IMR-90 (cell line): ENCODE results near the gene AXIN1. TPM values are rescaled to one million over a fixed set of nuclear protein-coding genes. Genes with fewer than 3 reads are reported as not detected.

Experiments
- ATAC-seq: fragments of 200-7000 bp; cut with Tn5 transposase; 2 replicates; pipeline ENCODE4 v1.9.1; 2020; ENCODE audit warnings: low read depth, mild to moderate bottlenecking, moderate library complexity
- BruUV-seq: library from RNA; stranded (reverse); fragments of 400-500 nt; replicated peaks from 2 replicates; lab custom pipeline; 2021; lab: Mats Ljungman, UMichigan
- CTCF ChIA-PET: fragments of 300-600 bp; formaldehyde crosslinking; extraction: SDS; loops from one replicate; lab custom pipeline; 2021; ENCODE audit warnings: antibody characterized with exemption; lab: Yijun Ruan, JAX
- POLR2A ChIA-PET: fragments of 300-600 bp; sonication (Branson Sonifier 250); formaldehyde crosslinking; loops from one replicate; lab custom pipeline; 2022; ENCODE audit warnings: antibody characterized with exemption; ENCODE audit not compliant: unreplicated experiment; lab: Charles Lee
- DNase-seq: peaks from one replicate; pipeline ENCODE4 v3.0.0; 2013
- H2AFZ ChIP-seq: replicated peaks from 2 replicates; pipeline ENCODE3; 2013; ENCODE audit warnings: low read length, mild to moderate bottlenecking; ENCODE audit not compliant: poor library complexity
- H2AK5ac ChIP-seq: 2 replicates; pipeline ENCODE4 v1.6.1; 2013; ENCODE audit warnings: low read depth, low read length, inconsistent platforms
- H2AK9ac ChIP-seq: replicated peaks from 2 replicates; pipeline ENCODE3; 2013; ENCODE audit warnings: mild to moderate bottlenecking, low read depth, low read length, moderate library complexity; ENCODE audit not compliant: poor library complexity
- H2BK120ac ChIP-seq: 2 replicates; pipeline ENCODE4 v1.6.1; 2013; ENCODE audit warnings: low read depth, low read length, inconsistent platforms
- H2BK15ac ChIP-seq: 3 replicates; pipeline ENCODE4 v1.6.1; 2013; ENCODE audit warnings: low read depth, low read length, inconsistent platforms
- H2BK20ac ChIP-seq: 2 replicates; pipeline ENCODE4 v1.6.1; 2013; ENCODE audit warnings: low read depth, mild to moderate bottlenecking, inconsistent platforms, low read length, moderate library complexity
- H2BK5ac ChIP-seq: 2 replicates; pipeline ENCODE4 v1.6.1; 2013; ENCODE audit warnings: mild to moderate bottlenecking, low read depth, low read length, inconsistent platforms; ENCODE audit not compliant: poor library complexity, severe bottlenecking
- H3K14ac ChIP-seq: replicated peaks from 2 replicates; pipeline ENCODE4 v1.6.1; 2013; ENCODE audit warnings: low read depth, low read length, inconsistent platforms
- H3K18ac ChIP-seq: 2 replicates; pipeline ENCODE4 v1.6.1; 2013; ENCODE audit warnings: low read depth, low read length, control low read depth
- H3K23ac ChIP-seq: 2 replicates; pipeline ENCODE4 v1.6.1; 2013; ENCODE audit warnings: low read depth, low read length, inconsistent platforms
- H3K27ac ChIP-seq: 2 replicates; pipeline ENCODE4 v1.5.1; 2013; ENCODE audit warnings: mild to moderate bottlenecking, control low read depth, low read length; ENCODE audit not compliant: insufficient read depth
- H3K27me3 ChIP-seq: 2 replicates; pipeline ENCODE4 v1.6.1; 2013; ENCODE audit warnings: low read length; ENCODE audit not compliant: control insufficient read depth, insufficient read depth
- H3K36me3 ChIP-seq: 2 replicates; pipeline ENCODE4 v1.6.1; 2013; ENCODE audit warnings: low read length, mixed read lengths; ENCODE audit not compliant: control insufficient read depth, insufficient read depth
- H3K4ac ChIP-seq: 2 replicates; pipeline ENCODE4 v1.6.1; 2013; ENCODE audit warnings: low read depth, low read length, inconsistent platforms
- H3K4me1 ChIP-seq: 2 replicates; pipeline ENCODE4 v1.6.1; 2013; ENCODE audit warnings: low read length, mixed read lengths; ENCODE audit not compliant: control insufficient read depth, insufficient read depth
- H3K4me2 ChIP-seq: 2 replicates; pipeline ENCODE4 v1.6.1; 2013; ENCODE audit warnings: low read depth, mild to moderate bottlenecking, control low read depth, low read length, moderate library complexity
- H3K4me3 ChIP-seq: 2 replicates; pipeline ENCODE4 v1.5.1; 2013; ENCODE audit warnings: low read depth, mild to moderate bottlenecking, control low read depth, low read length, moderate library complexity; ENCODE audit not compliant: insufficient read depth
- H3K56ac ChIP-seq: 2 replicates; pipeline ENCODE4 v1.6.1; 2013; ENCODE audit warnings: low read length, inconsistent platforms; ENCODE audit not compliant: insufficient read depth; ENCODE audit errors: extremely low read depth
- H3K79me1 ChIP-seq, 2 experiments: 2 replicates each; pipeline ENCODE4 v1.6.1; 2013; ENCODE audit warnings: low read length in 2 of 2, inconsistent platforms in 1 of 2, low read depth in 1 of 2
- H3K9ac ChIP-seq: 2 replicates; pipeline ENCODE4 v1.6.1; 2013; ENCODE audit warnings: low read depth, low read length, control low read depth
- H3K9me1 ChIP-seq: 2 replicates; pipeline ENCODE4 v1.6.1; 2013; ENCODE audit warnings: low read length, inconsistent platforms; ENCODE audit not compliant: insufficient read depth
- H3K9me3 ChIP-seq: 2 replicates; pipeline ENCODE4 v1.6.1; 2013; ENCODE audit warnings: low read length; ENCODE audit not compliant: control insufficient read depth, insufficient read depth
- H4K20me1 ChIP-seq: 2 replicates; pipeline ENCODE4 v1.6.1; 2013; ENCODE audit warnings: low read length, inconsistent platforms; ENCODE audit not compliant: insufficient read depth
- H4K5ac ChIP-seq: 2 replicates; pipeline ENCODE4 v1.6.1; 2013; ENCODE audit warnings: mild to moderate bottlenecking, low read depth, low read length, control low read depth
- H4K8ac ChIP-seq, 2 experiments: 2 replicates each; pipeline ENCODE4 v1.6.1; 2013; ENCODE audit warnings: low read depth in 2 of 2, low read length in 2 of 2, control low read depth in 1 of 2, inconsistent platforms in 1 of 2
- H4K91ac ChIP-seq: 2 replicates; pipeline ENCODE4 v1.6.1; 2013; ENCODE audit warnings: low read depth, low read length, inconsistent platforms; ENCODE audit not compliant: insufficient read depth
- CEBPB ChIP-seq: IDR thresholded peaks from 2 replicates; pipeline ENCODE4 v1.6.1; 2012; ENCODE audit warnings: low read depth, low read length, improper control_type of control experiment
- CTCF ChIP-seq: conservative IDR thresholded peaks from 2 replicates; pipeline ENCODE4 v1.5.1; 2012; ENCODE audit warnings: mild to moderate bottlenecking, low read depth, low read length, improper control_type of control experiment
- FOS ChIP-seq: fragments of 150-350 bp; IDR thresholded peaks from 2 replicates; pipeline ENCODE4 v1.6.1; 2016; ENCODE audit warnings: low read depth, low read length
- MAFK ChIP-seq: IDR thresholded peaks from 2 replicates; pipeline ENCODE4 v1.6.1; 2012; ENCODE audit warnings: low read depth, low read length, improper control_type of control experiment
- MAZ ChIP-seq: IDR thresholded peaks from 2 replicates; pipeline ENCODE4 v1.6.1; 2012; ENCODE audit warnings: low read depth, mild to moderate bottlenecking, low read length, improper control_type of control experiment, moderate library complexity, borderline replicate concordance
- MXI1 ChIP-seq: IDR thresholded peaks from 2 replicates; pipeline ENCODE4 v1.6.1; 2012; ENCODE audit warnings: low read depth, mild to moderate bottlenecking, low read length, moderate library complexity, borderline replicate concordance
- NFE2L2 ChIP-seq: fragments of 150-350 bp; IDR thresholded peaks from 2 replicates; pipeline ENCODE4 v1.6.1; 2016; ENCODE audit warnings: low read depth, mild to moderate bottlenecking, low read length
- POLR2A ChIP-seq: IDR thresholded peaks from 2 replicates; pipeline ENCODE4 v1.6.1; 2012; ENCODE audit warnings: mild to moderate bottlenecking, low read depth, low read length
- RCOR1 ChIP-seq: IDR thresholded peaks from 2 replicates; pipeline ENCODE4 v1.6.1; 2012; ENCODE audit warnings: mild to moderate bottlenecking, low read length, improper control_type of control experiment; ENCODE audit not compliant: insufficient replicate concordance
- RFX5 ChIP-seq: IDR thresholded peaks from 2 replicates; pipeline ENCODE4 v1.8.0; 2012; ENCODE audit warnings: low read depth, mild to moderate bottlenecking, low read length, moderate library complexity
- SMC3 ChIP-seq: fragments of 150-350 bp; IDR thresholded peaks from 2 replicates; pipeline ENCODE4 v1.6.1; 2016; ENCODE audit warnings: low read depth, mild to moderate bottlenecking, antibody characterized with exemption, low read length, moderate library complexity
- WGBS, 2 experiments: methylation state at CpG; one replicate each; pipeline versions ENCODE4 v1.1.5 to v1.1.7; 2013; ENCODE audit warnings: missing lambda C conversion rate in 2 of 2; ENCODE audit not compliant: insufficient read length in 1 of 2; ENCODE audit errors: extremely low coverage in 2 of 2; 5-methylcytosine and 5-hydroxymethylcytosine counted together
- dilution Hi-C: fragments of 300-500 bp; cut with HindIII; formaldehyde crosslinking; loops from one replicate; pipeline ENCODE4 v1.14.3; 2018; ENCODE audit warnings: low sequenced_read_pairs; ENCODE audit not compliant: unreplicated experiment
- in situ Hi-C: fragments of 300-500 bp; cut with MboI; formaldehyde crosslinking; loops from 3 replicates; pipeline ENCODE4 v1.14.3; 2019; ENCODE audit warnings: low sequenced_read_pairs, inconsistent platforms, mixed read lengths
- intact Hi-C: fragments of 100-400 bp; cut with micrococcal nuclease; formaldehyde crosslinking; loops from 2 replicates; pipeline ENCODE4 v1.10.0; 2022
- polyA plus RNA-seq, 3 experiments: library from polyadenylated mRNA; depleted of rRNA; stranded (reverse); fragments of >200 nt; gene quantifications; 2 replicates each; pipeline ENCODE4 v1.2.3, GENCODE V29; 2012; ENCODE audit warnings: low replicate concordance in 1 of 3
- total RNA-seq: library from RNA; depleted of rRNA; stranded (reverse); fragments of >200 nt; gene quantifications from 2 replicates; pipeline ENCODE4 v1.2.3, GENCODE V29; 2012

The AXIN1 gene
- total and polyA plus RNA-seq, 2 of the 4 experiments (the other 2 are of a cell fraction): 10.9 to 14.2 TPM

GRCh38 chr16:278863-279366 lies 73.6 kb downstream of the AXIN1 start:
- Histone ChIP-seq H3K27ac (no peak overlapping the region), H2AFZ (no peak overlapping the region), H4K5ac (no peak overlapping the region), H4K91ac (no peak overlapping the region), H2BK20ac (no peak overlapping the region), H3K9ac (no peak overlapping the region), H2AK5ac (no peak overlapping the region), H3K14ac (no peak overlapping the region), H2BK120ac (no peak overlapping the region), H3K79me1 (no peaks in the 10 kb centered on the region), H2BK5ac (no peak overlapping the region), H3K36me3 (no peaks in the 10 kb centered on the region), H3K9me3 (no peaks in the 10 kb centered on the region), H2BK15ac (no peak overlapping the region), H3K27me3 (peaks cover 50% of the 10 kb centered on the region), H3K4me2 (no peak overlapping the region), H3K4ac (no peak overlapping the region), H3K23ac (no peak overlapping the region), H4K8ac (no peak overlapping the region), H3K9me1 (no peaks in the 10 kb centered on the region), H3K4me3 (no peak overlapping the region), H3K18ac (no peak overlapping the region), H3K4me1 (peaks cover 3% of the 10 kb centered on the region; the same call in 1 of the 2 replicates), H4K20me1 (no peaks in the 10 kb centered on the region; the same call in 1 of the 2 replicates), H3K56ac (no peak overlapping the region), H2AK9ac (no peak overlapping the region)
- peak; percentile 17 for DNase-seq
- 47% methylated on average over 2 of the region's 6 CpGs; no CpG with 5 or more reads in 1 of the 2 experiments for WGBS, 2 experiments
- in situ Hi-C loops: no loop called here
- intact Hi-C loops: no loop called here
- POLR2A ChIA-PET: no interaction called here
- dilution Hi-C loops: no loop called here
- TF ChIP-seq RFX5 (no peak), CTCF (no peak), FOS (no peak), CEBPB (no peak), NFE2L2 (no peak), MAZ (no peak), POLR2A (no peak), RCOR1 (no peak), MXI1 (no peak), MAFK (no peak), SMC3 (no peak)
- CTCF ChIA-PET: no interaction called here
- no TSS peak for BruUV-seq
- ATAC-seq: no peak
